Stimulated activated naive CD4-positive, alpha-beta T cell treated with Interleukin-2 at 50 U/mL for 16 hours (primary cell): ENCODE data around the gene CHST11.

ENCODE experiments used
- DNase-seq: peaks from one replicate; lab custom pipeline; 2025; lab: John Stamatoyannopoulos, UW

The CHST11 gene

GRCh38 chr12:104434129-104434528 is 22.6 kb upstream of the CHST11 start:
- DNase-seq: no peak

- DNase-seq: no peak
Observed at GRCh38 chr12:104435175-104435574, 21.6 kb upstream of the CHST11 start.

GRCh38 chr12:104435765-104436164 is 21.0 kb upstream of the CHST11 start:
- no peak for DNase-seq

- DNase-seq: no peak
Observed at GRCh38 chr12:104436790-104437189, 20.0 kb upstream of the CHST11 start.

GRCh38 chr12:104438134-104438533 is 18.6 kb upstream of the CHST11 start:
- no peak for DNase-seq

GRCh38 chr12:104439137-104439536 is 17.6 kb upstream of the CHST11 start:
- DNase-seq: no peak

- no peak for DNase-seq
Observed at GRCh38 chr12:104443008-104443407, 13.7 kb upstream of the CHST11 start.

- no peak for DNase-seq
Observed at GRCh38 chr12:104446646-104447421, 9.9 kb upstream of the CHST11 start.

GRCh38 chr12:104448031-104448430 is 8.7 kb upstream of the CHST11 start:
- no peak for DNase-seq

- no peak for DNase-seq
Observed at GRCh38 chr12:104448451-104448850, 8.3 kb upstream of the CHST11 start.

- DNase-seq: no peak
Observed at GRCh38 chr12:104450700-104451099, 6.0 kb upstream of the CHST11 start.

GRCh38 chr12:104452087-104452486 is 4.7 kb upstream of the CHST11 start:
- no peak for DNase-seq

- no peak for DNase-seq
Observed at GRCh38 chr12:104453133-104453532, 3.6 kb upstream of the CHST11 start.

GRCh38 chr12:104454997-104455396 is 1.8 kb upstream of the CHST11 start:
- no peak for DNase-seq

- no peak for DNase-seq
Observed at GRCh38 chr12:104455578-104456416, 951 bp upstream of the CHST11 start.

- peak; percentile 48 for DNase-seq
Observed at GRCh38 chr12:104456950-104457745, 400 bp downstream of the CHST11 start.

GRCh38 chr12:104457746-104458693 is 1.3 kb downstream of the CHST11 start:
- peak; percentile 51 for DNase-seq

- peak; percentile 13 for DNase-seq
Observed at GRCh38 chr12:104458694-104459367, 2.1 kb downstream of the CHST11 start.

- DNase-seq: no peak
Observed at GRCh38 chr12:104459368-104459909, 2.7 kb downstream of the CHST11 start.

GRCh38 chr12:104460041-104460719 is 3.4 kb downstream of the CHST11 start:
- DNase-seq: no peak
